ENCODE measurements around the gene DGKI. TPM values are rescaled to one million over a fixed set of nuclear protein-coding genes. Genes with fewer than 3 reads are reported as not detected.

Gene DGKI
- total and polyA plus RNA-seq, 4 donors = 1.1 to 11.3 (median 5.2) TPM

DNA sequence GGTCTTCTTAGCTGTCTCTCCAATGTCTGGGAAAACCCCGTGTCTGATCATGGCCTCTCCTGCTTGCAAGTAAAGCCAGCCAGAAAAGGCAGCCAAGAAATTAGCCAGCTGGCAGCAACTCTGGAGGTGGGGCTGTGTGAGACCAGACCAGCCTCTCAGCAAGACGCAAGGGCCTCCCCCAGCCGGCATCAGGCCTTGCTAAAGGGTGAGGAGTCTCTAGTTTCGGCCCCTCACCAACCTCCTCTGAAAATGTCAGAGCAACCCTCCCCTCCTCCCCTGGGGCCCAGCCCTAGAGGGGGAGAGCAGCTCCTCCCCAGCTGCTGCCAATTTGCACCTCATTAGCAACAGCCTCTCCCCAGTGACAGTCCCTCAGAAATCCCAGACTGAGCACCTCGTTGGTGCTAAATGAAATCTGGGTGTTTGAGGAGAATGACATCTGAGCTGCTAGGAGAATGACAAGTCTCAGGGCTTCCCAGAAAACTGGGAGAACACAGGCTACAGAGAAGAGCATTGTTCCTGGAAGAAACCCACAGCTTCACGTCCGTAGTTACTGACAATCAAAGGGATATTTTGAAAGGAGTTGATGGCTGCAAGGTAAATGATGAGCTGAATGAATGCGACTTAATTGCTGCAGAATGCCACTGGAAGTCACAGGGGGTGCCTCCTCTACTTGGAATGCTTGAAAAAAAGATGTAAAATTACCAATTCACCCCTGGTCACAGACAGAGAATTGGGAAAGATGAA is 25.9 kb downstream of the DGKI start:
- Histone ChIP-seq H3K36me3 (ENCODE audit: control insufficient read depth in 1 of 2, insufficient read depth in 2 of 2, low read length in 1 of 2) (no peaks in the 10 kb centered on the region), H3K4me1 (ENCODE audit: control insufficient read depth in 1 of 2, insufficient read depth in 2 of 2, low read length in 2 of 2) (peaks cover 0 to 5% of the 10 kb centered on the region in 2 donors), H3K27ac (ENCODE audit: low read depth in 1 of 2, low read length in 2 of 2) (peak overlapping the region; percentile 11 to 67), H3K4me3 (ENCODE audit: low read length in 2 of 2) (peak overlapping the region in 1 of 2 donors; percentile 15), H3K9me3 (ENCODE audit: control insufficient read depth, low read length) (no peaks in the 10 kb centered on the region), H3K27me3 (ENCODE audit: control insufficient read depth in 1 of 2, insufficient read depth in 2 of 2, low read length in 1 of 2) (no peaks in the 10 kb centered on the region)
- whole genome bisulfite sequencing, 2 donors = 5 to 10% methylated on average over 8 of the region's 8 CpGs
- intact Hi-C loops (cut with DNase I) = no loop called here
- ATAC-seq (ENCODE audit: low FRiP score) (peak; percentile 84), DNase-seq (peak; percentile 90 to 91)

GRCh38 chr7:137820156-137820555 is 26.6 kb downstream of the DGKI start:
- H3K4me1 ChIP-seq (ENCODE audit: control insufficient read depth in 1 of 2, insufficient read depth in 2 of 2, low read length in 2 of 2) = peaks cover 0 to 5% of the 10 kb centered on the region in 2 donors
- H3K36me3 ChIP-seq (ENCODE audit: control insufficient read depth in 1 of 2, insufficient read depth in 2 of 2, low read length in 1 of 2) = no peaks in the 10 kb centered on the region
- DNase-seq (no peak), ATAC-seq (ENCODE audit: low FRiP score) (no peak)
- intact Hi-C loops (cut with DNase I) = no loop called here
- H3K9me3 ChIP-seq (ENCODE audit: control insufficient read depth, low read length) = no peaks in the 10 kb centered on the region
- no peak overlapping the region for H3K27ac ChIP-seq (ENCODE audit: low read depth in 1 of 2, low read length in 2 of 2)
- WGBS, 2 donors = 90 to 93% methylated on average over 2 of the region's 2 CpGs
- H3K27me3 ChIP-seq (ENCODE audit: control insufficient read depth in 1 of 2, insufficient read depth in 2 of 2, low read length in 1 of 2) = no peaks in the 10 kb centered on the region
- H3K4me3 ChIP-seq (ENCODE audit: low read length in 2 of 2) = no peak overlapping the region

DNA sequence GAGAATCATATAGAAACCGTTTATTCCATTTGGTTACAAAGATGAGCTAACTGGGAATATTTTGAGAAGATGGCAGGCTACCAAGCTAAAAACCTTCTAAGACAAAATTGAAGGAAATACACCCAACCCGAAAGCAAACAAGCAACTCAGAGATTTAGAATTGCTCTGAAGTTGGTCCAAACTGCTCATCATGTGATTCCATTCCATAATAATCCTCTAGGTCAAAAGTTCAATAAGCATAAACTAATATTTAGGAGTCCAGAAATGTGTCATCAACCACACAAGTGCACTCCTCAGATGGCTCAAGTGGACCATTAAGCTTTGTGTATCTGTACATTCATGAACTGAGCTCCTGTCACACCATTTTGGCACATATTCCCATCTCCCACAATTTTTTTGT is 28.7 kb downstream of the DGKI start:
- no peak overlapping the region for H3K4me3 ChIP-seq (ENCODE audit: low read length in 2 of 2)
- intact Hi-C loops (cut with DNase I) = loop anchor here in 1 of 2 donors (5.0 kb wide), 1 partner anchor 79 kb away; no protein-coding TSS in a partner anchor
- peaks cover 0 to 5% of the 10 kb centered on the region in 2 donors for H3K4me1 ChIP-seq (ENCODE audit: control insufficient read depth in 1 of 2, insufficient read depth in 2 of 2, low read length in 2 of 2)
- H3K27ac ChIP-seq (ENCODE audit: low read depth in 1 of 2, low read length in 2 of 2) = no peak overlapping the region
- DNase-seq (no peak), ATAC-seq (ENCODE audit: low FRiP score) (no peak)
- H3K36me3 ChIP-seq (ENCODE audit: control insufficient read depth in 1 of 2, insufficient read depth in 2 of 2, low read length in 1 of 2) = no peaks in the 10 kb centered on the region
- no peaks in the 10 kb centered on the region for H3K9me3 ChIP-seq (ENCODE audit: control insufficient read depth, low read length)
- 89 to 91% methylated on average over 2 of the region's 2 CpGs for WGBS, 2 donors
- no peaks in the 10 kb centered on the region for H3K27me3 ChIP-seq (ENCODE audit: control insufficient read depth in 1 of 2, insufficient read depth in 2 of 2, low read length in 1 of 2)

- no peak overlapping the region for H3K4me3 ChIP-seq (ENCODE audit: low read length in 2 of 2)
- intact Hi-C loops (cut with DNase I) = loop anchor here in 1 of 2 donors (5.0 kb wide), 1 partner anchor 80 kb away; no protein-coding TSS in a partner anchor
- no peaks in the 10 kb centered on the region for H3K9me3 ChIP-seq (ENCODE audit: control insufficient read depth, low read length)
- H3K36me3 ChIP-seq (ENCODE audit: control insufficient read depth in 1 of 2, insufficient read depth in 2 of 2, low read length in 1 of 2) = no peaks in the 10 kb centered on the region
- 63 to 69% methylated on average over 5 of the region's 5 CpGs for WGBS, 2 donors
- no peaks in the 10 kb centered on the region for H3K27me3 ChIP-seq (ENCODE audit: control insufficient read depth in 1 of 2, insufficient read depth in 2 of 2, low read length in 1 of 2)
- ATAC-seq (ENCODE audit: low FRiP score) = no peak
- DNase-seq = no peak
- no peak overlapping the region for H3K27ac ChIP-seq (ENCODE audit: low read depth in 1 of 2, low read length in 2 of 2)
- peaks cover 0 to 5% of the 10 kb centered on the region in 2 donors for H3K4me1 ChIP-seq (ENCODE audit: control insufficient read depth in 1 of 2, insufficient read depth in 2 of 2, low read length in 2 of 2)
Observed at GRCh38 chr7:137816696-137817320, 30.0 kb downstream of the DGKI start.

- Histone ChIP-seq H3K9me3 (ENCODE audit: control insufficient read depth, low read length) (no peaks in the 10 kb centered on the region), H3K36me3 (ENCODE audit: control insufficient read depth in 1 of 2, insufficient read depth in 2 of 2, low read length in 1 of 2) (no peaks in the 10 kb centered on the region), H3K4me3 (ENCODE audit: low read length in 2 of 2) (no peak overlapping the region), H3K4me1 (ENCODE audit: control insufficient read depth in 1 of 2, insufficient read depth in 2 of 2, low read length in 2 of 2) (no peaks in the 10 kb centered on the region), H3K27me3 (ENCODE audit: control insufficient read depth in 1 of 2, insufficient read depth in 2 of 2, low read length in 1 of 2) (no peaks in the 10 kb centered on the region), H3K27ac (ENCODE audit: low read depth in 1 of 2, low read length in 2 of 2) (no peak overlapping the region)
- no peak for DNase-seq
- intact Hi-C loops (cut with DNase I) = no loop called here
- WGBS, 2 donors = 92 to 95% methylated on average over 1 of the region's 1 CpG
- no peak for ATAC-seq (ENCODE audit: low FRiP score)
Observed at GRCh38 chr7:137813541-137813940, 33.2 kb downstream of the DGKI start.

DNA sequence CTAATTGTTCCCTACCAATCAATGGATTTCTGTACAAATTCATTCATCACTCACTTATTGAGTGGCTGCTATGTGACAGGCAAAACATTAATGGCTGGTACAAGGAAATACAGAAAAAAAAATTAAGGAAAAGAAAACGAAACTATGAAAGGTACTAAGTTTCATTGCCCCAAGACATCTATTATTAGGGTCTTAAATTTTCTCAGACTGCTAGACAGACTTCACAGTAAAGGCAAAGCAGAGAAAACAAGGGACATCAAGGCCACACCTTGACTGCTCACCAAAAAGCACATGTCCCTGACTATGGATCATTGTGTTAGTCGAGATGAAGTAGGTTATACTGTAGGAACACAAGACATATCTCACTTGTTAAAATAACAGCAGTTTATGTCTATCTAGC is 36.5 kb downstream of the DGKI start:
- no peak for ATAC-seq (ENCODE audit: low FRiP score)

DNA sequence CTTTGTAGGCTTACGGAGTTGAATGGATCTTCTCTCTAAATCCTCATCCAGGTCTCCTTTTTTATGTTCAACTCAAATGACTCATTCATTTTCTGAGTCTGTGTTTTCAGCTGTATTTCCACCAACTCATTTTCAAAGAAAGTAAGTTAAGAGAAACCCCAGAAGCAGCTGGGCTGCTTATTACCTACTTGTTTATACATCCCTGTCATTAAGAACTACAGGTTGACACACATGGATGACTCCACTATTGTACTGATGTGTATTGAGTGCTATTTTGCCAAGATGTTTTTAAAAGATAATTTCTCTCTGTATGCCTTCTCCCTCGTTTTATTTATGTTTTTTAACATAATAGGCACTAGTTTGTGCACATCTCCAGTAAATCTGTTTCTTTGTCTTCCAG is 41.9 kb downstream of the DGKI start:
- no peak overlapping the region for H3K4me3 ChIP-seq (ENCODE audit: low read length in 2 of 2)
- intact Hi-C loops (cut with DNase I) = no loop called here
- 71 to 86% methylated on average over 2 of the region's 2 CpGs for WGBS, 2 donors

More for the DNA sequence above, 36.5 kb downstream of the DGKI start:
- intact Hi-C loops (cut with DNase I) = no loop called here
- Histone ChIP-seq H3K36me3 (ENCODE audit: control insufficient read depth in 1 of 2, insufficient read depth in 2 of 2, low read length in 1 of 2) (peaks cover 0 to under 1% of the 10 kb centered on the region in 2 donors), H3K27ac (ENCODE audit: low read depth in 1 of 2, low read length in 2 of 2) (no peak overlapping the region), H3K4me1 (ENCODE audit: control insufficient read depth in 1 of 2, insufficient read depth in 2 of 2, low read length in 2 of 2) (no peaks in the 10 kb centered on the region), H3K9me3 (ENCODE audit: control insufficient read depth, low read length) (no peaks in the 10 kb centered on the region), H3K4me3 (ENCODE audit: low read length in 2 of 2) (no peak overlapping the region), H3K27me3 (ENCODE audit: control insufficient read depth in 1 of 2, insufficient read depth in 2 of 2, low read length in 1 of 2) (peaks cover 0 to under 1% of the 10 kb centered on the region in 2 donors)
- WGBS, 2 donors = 84 to 90% methylated on average over 2 of the region's 2 CpGs
- no peak for DNase-seq

DNA sequence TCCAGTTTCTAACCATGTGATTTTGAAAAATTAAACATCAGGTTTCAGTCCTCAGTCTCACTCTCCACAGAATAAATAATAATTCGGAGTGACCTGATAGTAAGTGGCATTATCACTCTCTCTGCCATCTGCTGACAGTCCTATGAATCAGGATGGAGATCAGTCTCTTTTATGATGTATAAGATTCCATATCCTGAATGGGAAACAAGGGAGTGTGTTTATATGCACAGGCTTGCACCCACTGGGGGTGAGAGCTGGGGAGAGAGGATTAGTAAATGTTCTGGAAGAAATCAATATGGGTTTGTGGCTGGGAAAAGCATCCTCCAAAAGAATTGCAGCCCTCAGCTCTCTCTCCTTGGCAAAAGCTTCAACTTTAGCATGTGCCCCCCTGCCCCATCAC is 45.3 kb downstream of the DGKI start:
- peaks cover 0 to 2% of the 10 kb centered on the region in 2 donors for H3K36me3 ChIP-seq (ENCODE audit: control insufficient read depth in 1 of 2, insufficient read depth in 2 of 2, low read length in 1 of 2)
- no peak overlapping the region for H3K4me3 ChIP-seq (ENCODE audit: low read length in 2 of 2)
- H3K27me3 ChIP-seq (ENCODE audit: control insufficient read depth in 1 of 2, insufficient read depth in 2 of 2, low read length in 1 of 2) = peaks cover 0 to 1% of the 10 kb centered on the region in 2 donors
- DNase-seq (no peak), ATAC-seq (ENCODE audit: low FRiP score) (no peak)
- WGBS, 2 donors = 86 to 90% methylated on average over 1 of the region's 1 CpG
- intact Hi-C loops (cut with DNase I) = no loop called here
- H3K27ac ChIP-seq (ENCODE audit: low read depth in 1 of 2, low read length in 2 of 2) = no peak overlapping the region
- H3K4me1 ChIP-seq (ENCODE audit: control insufficient read depth in 1 of 2, insufficient read depth in 2 of 2, low read length in 2 of 2) = no peaks in the 10 kb centered on the region
- no peaks in the 10 kb centered on the region for H3K9me3 ChIP-seq (ENCODE audit: control insufficient read depth, low read length)

More for the DNA sequence above, 41.9 kb downstream of the DGKI start:
- Histone ChIP-seq H3K4me1 (ENCODE audit: control insufficient read depth in 1 of 2, insufficient read depth in 2 of 2, low read length in 2 of 2) (no peaks in the 10 kb centered on the region), H3K27ac (ENCODE audit: low read depth in 1 of 2, low read length in 2 of 2) (no peak overlapping the region), H3K9me3 (ENCODE audit: control insufficient read depth, low read length) (no peaks in the 10 kb centered on the region), H3K36me3 (ENCODE audit: control insufficient read depth in 1 of 2, insufficient read depth in 2 of 2, low read length in 1 of 2) (peaks cover 0 to 2% of the 10 kb centered on the region in 2 donors), H3K27me3 (ENCODE audit: control insufficient read depth in 1 of 2, insufficient read depth in 2 of 2, low read length in 1 of 2) (peaks cover 0 to 1% of the 10 kb centered on the region in 2 donors)
- ATAC-seq (ENCODE audit: low FRiP score) (no peak), DNase-seq (no peak)

DNA sequence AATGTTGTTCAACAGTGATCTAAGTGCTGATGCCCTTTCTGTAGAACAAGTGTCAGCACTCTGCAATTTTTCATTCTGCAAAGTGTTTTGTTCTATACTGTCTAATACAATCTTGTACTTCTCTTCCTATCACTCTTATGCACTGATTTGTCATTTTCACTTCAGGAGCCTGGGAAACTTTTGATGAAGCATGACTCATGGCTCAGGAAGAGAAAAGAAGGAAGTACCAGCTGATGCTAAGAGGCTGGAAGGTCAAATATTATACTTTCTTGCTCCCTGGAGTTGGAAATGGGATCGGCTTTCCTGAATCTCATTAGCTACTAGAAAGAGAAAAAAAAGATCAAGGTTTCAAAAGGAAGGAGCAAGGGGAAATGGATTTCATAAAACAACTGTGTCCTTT is 45.8 kb downstream of the DGKI start:
- Histone ChIP-seq H3K27me3 (ENCODE audit: control insufficient read depth in 1 of 2, insufficient read depth in 2 of 2, low read length in 1 of 2) (peaks cover 0 to 1% of the 10 kb centered on the region in 2 donors), H3K4me1 (ENCODE audit: control insufficient read depth in 1 of 2, insufficient read depth in 2 of 2, low read length in 2 of 2) (no peaks in the 10 kb centered on the region), H3K9me3 (ENCODE audit: control insufficient read depth, low read length) (no peaks in the 10 kb centered on the region), H3K27ac (ENCODE audit: low read depth in 1 of 2, low read length in 2 of 2) (no peak overlapping the region), H3K36me3 (ENCODE audit: control insufficient read depth in 1 of 2, insufficient read depth in 2 of 2, low read length in 1 of 2) (peaks cover 0 to 2% of the 10 kb centered on the region in 2 donors), H3K4me3 (ENCODE audit: low read length in 2 of 2) (no peak overlapping the region)
- intact Hi-C loops (cut with DNase I) = no loop called here
- 75 to 81% methylated on average over 1 of the region's 1 CpG for WGBS, 2 donors
- DNase-seq (no peak), ATAC-seq (ENCODE audit: low FRiP score) (no peak)

Measured in aorta (tissue), 5 donors.